GM19395 (cell line): ENCODE results near the gene FAM83C.

Experiments
- ATAC-seq: cut with Tn5 transposase; IDR thresholded peaks from one replicate; pipeline ENCODE4 v1.9.1; 2021; ENCODE audit warnings: mild to moderate bottlenecking, moderate library complexity; ENCODE audit not compliant: unreplicated experiment

FAM83C gene

DNA sequence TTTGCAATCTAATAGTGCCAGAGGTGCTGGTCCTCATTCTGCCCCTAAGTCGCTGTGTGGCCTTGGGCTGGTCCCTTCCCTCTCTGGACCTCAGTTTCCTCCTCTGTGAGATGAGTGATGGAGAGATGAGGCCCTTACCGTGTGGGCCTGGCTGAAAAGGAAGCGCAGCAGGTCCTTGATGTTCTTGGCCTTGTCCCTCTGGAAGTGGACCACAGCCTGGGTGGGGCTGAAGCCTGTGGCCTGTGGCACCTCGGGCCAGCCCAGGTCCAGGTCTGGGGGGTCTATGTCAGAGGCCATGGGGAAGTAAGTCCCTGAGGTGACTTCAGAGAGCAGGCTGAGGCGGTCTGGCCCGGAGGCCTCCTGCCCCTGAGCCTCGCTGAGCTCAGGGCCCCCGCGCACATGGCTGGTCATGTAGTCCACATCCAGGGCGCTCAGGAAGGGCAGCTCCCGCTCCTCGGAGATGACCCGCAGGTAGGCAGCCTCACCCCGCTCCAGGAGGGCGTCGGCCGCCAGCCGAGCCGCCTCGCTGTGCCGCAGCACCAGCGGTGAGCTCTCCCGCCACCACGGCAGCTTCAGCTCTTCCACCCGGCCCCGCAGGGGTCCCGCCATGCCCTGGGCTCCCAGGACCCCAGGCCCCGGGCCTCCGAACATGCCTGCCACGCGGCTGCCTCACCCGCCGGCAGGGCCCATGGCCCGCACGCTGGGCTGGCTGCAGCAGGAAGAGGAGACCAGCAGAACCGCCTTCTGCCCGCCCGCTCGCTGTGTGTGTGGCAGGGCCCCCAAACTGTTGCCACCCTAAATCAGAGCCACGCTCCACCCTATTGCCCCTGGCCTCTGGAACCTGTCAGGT lies at the start of gene FAM83C:
TSS of gene FAM83C (minus strand) at position 772 of the 850 bp plus-strand sequence. CDS start at position 651, 121 bp downstream.
- no peak for ATAC-seq

DNA sequence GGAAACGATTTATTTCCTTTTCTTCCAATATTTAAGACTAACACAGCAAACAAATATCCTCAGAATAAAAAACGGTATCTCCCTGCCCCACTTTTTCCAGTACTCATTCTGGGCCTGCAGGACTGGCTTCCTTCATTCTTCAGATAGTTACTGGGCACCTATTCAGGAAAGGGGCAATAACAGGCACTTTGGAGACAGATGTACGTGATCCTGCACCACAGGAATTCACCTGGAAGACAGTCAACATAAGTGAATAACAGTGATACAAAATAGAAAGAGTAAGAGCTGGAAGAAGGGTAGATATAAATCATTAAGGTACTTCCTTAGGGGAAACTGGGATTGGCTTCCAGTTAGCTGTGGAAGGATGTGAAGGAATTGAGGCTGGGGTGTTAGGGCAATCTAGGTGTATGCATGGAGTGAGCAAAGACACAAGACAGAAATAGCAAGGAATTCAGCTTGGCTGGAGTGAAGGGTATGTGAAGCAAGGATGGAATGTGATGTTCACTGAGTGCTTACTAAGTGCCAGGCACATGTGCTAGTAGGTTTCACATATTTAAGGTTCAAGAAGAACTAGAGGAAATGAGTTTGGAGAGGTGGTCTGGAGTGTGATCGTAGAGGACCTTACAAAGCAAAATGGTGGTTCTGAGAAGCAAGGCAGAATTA lies 49.3 kb upstream of the FAM83C start:
- ATAC-seq = no peak

DNA sequence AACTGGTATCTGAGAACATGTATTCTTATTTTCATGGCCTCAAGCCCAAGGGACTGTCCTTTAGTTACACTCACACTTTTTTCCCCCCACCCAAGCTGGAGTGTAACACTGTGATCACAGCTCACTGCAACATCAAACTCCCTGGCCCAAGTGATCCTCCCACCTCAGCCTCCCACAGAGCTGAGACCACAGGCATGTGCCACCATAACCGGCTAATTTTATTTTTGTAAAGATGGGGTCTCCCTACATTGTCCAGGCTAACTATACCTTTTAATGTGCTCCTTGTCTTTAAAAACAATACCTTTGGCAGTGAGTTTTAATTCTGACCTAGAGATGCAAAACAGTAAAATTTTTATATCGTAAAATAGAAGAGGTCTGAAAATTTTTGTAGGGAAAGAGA lies 48.2 kb upstream of the FAM83C start:
- no peak for ATAC-seq

DNA sequence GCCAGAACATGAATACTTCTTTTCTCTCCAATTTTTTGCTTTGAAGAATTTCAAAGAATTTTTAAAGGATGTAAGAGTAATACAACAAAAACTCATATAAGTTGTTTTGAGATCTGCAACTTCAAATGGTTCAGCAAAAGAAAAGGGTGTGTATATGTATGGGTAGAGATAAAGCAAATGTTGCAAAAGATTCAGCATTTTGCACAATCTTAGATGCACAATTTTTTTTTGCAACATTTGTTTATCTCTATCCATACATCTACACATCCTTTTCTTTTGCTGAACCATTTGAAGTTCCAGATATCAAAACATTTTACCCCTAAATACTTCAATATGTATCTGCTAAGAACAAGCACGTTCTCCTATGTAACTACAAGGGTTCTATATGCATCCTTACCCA lies 47.4 kb upstream of the FAM83C start:
- no peak for ATAC-seq

DNA sequence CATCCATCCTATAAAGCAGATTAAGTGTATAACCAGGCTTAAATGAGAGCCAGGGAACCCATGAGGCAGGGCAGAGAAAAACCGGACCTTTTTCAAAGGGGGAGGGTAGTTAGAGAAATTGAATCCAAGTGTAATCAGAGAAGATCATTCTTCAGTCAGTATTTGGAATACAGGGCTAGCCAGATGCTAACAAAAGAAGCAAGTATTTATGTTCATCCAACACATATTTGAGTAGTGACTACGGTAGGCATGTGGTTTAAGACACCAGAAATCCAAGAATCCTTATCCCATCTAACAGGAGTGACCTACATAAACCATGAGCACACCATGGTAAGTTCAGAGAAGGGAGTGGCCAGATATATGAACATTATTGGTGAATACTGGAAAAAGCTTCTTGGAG lies 46.8 kb upstream of the FAM83C start:
- no peak for ATAC-seq

DNA sequence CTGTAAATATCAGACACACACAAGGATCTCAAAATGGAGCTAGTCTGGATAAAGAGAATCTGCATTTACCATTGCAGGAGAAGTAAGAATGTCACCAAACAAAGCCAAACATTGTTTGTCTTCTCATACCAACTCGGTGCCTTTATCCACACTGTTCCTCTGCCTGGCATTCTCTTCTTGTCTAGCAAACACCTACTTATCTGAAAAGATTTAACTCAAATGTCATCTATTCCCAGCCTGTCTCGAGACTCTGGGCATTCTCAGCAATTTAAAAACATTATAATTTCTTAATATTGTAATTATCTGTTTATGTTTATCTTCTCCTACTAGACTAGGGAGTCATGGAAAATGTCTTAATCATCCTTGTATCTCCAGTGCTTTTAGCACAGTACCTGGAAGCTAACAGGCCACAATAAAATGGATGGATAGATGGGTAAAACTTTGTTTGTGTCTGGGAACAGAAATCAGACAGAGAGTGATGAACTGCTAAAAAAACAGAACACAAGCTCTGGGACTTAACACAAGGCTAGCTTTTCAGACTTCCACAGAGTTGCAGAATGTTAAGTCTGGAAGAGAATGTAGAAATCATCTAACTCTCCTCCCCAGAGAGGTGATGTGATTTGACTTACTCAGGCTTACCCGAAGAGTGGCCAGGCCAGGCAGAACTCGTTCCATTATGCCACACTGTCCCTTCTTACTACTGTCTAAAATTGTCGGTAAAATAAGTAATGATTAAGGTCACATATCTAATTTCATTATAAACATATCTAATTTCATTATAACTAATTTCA lies 42.3 kb upstream of the FAM83C start:
- ATAC-seq = no peak

DNA sequence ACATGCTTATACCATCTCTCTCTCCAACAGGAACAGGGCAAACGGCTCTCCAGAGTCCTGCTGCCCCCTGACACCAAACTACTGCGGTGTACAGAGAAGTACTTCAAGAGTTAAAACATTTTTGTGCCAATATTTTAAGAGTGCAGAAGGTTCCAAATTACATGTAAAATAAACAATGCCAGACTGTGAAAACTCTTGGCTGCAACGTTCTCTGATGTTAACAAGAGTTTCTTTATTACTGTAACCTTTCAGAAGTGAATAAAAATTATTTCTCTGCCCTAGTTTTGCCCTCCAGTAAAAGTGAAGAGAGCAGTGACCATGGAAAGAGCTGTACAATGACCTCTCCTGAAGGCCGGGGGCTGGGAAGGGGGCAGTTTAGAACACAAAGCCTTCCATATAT lies 41.4 kb upstream of the FAM83C start:
- no peak for ATAC-seq

DNA sequence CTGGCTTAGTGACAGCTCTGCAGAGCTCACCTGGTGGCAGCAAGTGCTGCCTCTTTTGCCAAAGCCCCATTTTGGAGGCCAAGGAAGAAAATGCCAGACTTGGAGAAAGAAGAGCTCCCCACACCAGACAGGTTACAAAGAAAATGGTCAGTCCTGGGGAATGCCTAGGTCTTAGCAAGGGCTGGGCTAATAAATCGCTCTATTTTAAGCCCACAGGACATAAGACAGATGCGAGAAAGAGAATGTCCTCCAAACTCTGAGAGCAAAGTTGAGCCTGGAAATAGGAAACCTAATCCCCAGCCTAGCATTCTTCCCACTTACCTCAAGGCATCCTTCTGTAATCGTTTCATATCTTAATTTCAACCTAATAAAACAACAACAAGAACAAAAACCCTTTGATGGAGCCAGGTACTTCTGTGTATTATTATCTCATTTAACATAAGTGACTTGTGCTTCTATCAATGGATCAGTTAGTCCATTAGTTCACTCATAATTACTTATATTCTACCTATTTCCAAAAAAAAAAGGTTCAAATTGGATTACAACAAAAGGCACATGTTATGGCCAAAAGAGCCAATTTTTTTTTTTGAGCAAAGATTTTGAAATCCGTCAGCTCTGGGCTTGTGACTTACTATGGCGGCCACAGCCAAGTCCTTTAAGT lies 40.4 kb upstream of the FAM83C start:
- no peak for ATAC-seq

DNA sequence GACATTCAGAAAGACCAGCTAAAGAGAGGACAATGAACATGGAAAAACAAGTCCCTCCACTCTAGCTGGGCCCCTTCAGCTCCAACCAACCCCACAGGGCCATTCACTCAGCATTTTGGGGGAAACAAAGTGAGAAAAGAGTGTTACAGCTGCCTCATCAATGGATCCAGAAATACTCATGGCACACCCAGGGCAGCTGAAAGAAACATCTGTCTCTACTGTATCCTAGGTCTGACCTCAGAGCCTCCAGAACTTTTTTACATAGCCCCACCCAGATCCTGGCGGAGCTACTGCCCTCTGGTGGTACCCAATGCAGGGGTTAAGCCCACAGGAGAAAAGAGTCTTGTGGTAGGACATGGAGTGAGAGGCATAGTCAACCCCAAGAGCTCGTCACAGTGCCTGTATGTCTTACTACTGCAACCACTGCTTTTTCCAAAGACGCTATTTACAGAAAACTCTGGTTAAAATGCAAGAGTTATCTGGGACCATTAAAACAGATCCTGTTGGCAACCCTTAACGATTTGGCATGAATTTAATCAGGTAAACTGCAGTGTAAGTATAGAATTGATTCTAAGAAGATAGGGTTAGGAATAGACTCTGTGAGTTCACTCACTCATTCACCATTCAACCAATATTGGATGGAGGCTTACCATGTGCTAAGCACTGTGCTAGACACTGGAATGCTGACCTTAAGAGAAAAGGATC lies 37.4 kb upstream of the FAM83C start:
- ATAC-seq = no peak

DNA sequence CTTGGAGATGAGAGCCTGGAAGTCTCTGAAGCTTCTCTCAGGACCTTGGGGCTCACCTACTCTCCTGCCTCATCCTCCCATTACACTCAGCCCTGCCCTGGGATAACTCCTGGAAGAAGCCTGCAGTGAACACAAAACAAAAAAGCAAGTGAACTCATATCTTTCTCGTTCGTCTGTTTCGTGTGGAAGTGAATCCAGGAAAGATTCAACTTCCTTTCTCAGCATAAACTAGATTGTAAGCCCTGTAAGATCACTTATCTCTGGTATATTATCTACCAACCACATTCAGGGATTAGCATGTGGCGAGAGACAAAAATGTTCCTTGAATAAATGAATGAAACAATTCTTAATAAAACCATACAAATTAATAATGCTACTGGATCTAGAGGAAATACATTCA lies 36.5 kb upstream of the FAM83C start:
- no peak for ATAC-seq

DNA sequence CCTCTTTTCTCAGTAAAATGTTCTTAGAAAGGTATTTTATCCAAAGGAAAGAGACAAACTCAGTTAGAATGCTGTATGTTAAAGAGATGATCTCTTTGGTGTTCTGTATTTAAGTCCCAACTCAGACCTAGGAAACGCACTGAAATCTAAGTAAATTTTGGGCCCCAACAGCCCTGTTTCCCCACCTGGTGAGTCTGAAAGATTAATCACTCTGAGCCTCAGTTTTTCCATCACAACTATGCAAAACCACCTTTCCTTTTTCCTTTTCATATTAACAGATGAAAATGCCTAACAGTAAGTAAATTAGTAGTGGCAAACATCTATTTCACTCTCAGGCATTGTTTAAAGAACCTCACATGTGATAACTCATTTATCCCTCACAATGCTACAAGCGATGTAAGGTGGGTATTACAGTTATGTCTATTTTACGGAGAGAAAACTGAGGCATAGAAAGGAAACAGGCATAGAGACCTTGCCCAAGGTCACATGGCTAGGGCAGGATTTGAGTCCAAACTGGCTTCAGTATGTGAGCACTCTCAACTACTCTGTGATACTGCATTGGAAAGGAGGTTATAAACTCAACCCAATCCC lies 36.0 kb upstream of the FAM83C start:
- no peak for ATAC-seq

DNA sequence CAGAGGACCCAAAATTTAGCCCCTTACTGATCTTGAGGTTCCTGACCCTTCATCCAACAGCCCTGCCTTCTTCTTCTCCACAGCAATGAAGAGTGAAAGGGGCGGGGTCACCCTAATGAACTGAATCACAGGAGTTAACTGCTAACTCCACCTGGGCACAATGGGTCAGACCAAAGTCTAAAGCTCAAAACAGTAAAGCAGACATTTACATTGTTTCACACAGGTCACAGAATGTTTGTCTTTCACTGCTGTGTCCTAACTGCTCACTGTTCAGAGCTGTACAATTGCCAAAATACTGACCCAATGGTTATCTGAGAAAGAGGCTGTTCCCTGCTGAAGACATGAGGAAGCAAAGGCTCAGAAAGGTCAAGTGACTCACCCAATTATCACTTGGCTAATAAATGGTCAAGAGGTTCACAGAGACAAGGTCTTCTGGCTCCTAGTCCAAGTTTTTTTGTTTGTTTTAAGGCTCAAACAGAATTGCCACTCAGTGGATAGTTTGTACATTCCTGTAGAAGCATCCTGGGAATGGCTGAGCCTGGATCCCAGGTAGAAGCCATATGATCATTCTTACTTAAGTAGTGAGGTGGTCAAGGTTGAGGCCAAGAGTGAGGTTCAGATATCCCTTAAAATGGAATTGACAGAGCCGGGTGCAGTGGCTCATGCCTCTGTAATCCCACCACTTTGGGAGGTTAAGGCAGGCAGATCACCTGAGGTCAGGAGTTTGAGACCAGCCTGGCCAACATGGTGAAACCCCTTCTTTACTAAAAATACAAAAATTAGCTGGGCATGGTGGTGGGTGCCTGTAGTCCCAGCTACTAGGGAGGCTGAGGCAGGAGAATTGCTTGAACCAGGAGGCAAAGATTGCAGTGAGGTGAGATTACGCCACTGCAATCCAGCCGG lies 35.1 kb upstream of the FAM83C start:
- no peak for ATAC-seq

DNA sequence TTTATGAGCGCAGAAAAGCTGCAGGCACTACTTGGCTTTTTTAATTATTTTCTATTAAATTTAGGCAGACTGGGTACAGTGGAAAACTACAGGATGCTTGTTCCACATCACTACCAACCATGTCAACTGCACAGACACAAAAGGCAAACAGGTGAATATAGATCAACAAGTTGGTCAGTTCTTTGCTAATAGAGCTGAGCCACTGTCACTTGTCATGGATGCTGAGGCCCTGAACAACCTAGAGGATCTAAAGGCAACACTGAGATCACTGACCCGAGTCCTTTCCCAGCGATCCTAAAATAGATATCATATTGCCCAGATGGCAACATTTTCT lies 34.5 kb upstream of the FAM83C start:
- no peak for ATAC-seq

DNA sequence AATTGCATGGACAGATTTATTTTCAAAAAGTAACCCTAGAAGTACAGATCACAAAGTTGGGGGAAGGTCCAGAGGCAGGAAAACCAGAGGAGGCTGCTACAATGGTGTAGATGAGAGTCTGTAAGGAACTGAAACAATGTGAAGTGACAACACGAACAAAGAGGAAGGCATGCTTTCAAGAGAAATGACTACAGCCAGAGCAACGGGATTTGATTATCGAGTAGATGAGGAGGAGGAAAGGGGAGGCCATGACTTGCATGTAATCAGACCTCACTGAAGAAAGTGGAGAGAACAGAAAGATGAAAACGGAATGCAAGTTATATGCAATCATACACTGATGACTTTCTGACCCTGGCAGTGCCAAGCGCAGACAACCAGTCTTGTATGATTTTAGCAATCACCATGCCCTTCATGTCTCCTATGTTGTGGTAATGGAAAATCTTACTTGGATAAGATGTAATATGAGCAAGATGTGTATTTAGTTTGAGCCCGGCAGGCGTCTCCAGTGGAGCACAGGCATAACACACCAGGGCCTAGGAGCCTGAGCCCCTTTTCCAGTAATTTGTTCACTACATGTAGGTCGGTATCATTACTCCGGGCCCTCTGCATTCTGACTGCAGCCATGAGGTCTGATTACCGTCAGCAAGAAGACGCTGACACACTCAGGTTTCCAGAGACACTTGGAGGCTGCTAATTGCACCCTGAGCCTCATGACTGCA lies 34.0 kb upstream of the FAM83C start:
- ATAC-seq = no peak

DNA sequence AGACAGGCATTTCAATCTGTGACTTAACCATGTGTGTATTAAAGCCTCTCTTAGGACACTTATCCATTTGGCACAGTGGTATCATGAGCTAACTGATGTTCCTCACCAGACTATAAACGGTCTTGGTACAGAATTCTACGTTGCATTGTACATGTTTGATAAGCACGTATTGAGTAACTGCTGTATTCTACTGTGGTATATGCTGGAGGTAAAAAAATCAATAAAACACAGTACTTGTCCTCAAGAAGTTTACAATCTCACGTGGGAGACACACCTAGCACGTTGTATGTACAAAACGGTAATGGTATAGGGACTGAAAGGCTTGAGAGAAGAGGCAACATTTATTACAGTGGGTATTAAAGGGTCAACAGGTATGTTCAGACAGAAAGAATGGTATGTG lies 33.2 kb upstream of the FAM83C start:
- ATAC-seq = no peak

DNA sequence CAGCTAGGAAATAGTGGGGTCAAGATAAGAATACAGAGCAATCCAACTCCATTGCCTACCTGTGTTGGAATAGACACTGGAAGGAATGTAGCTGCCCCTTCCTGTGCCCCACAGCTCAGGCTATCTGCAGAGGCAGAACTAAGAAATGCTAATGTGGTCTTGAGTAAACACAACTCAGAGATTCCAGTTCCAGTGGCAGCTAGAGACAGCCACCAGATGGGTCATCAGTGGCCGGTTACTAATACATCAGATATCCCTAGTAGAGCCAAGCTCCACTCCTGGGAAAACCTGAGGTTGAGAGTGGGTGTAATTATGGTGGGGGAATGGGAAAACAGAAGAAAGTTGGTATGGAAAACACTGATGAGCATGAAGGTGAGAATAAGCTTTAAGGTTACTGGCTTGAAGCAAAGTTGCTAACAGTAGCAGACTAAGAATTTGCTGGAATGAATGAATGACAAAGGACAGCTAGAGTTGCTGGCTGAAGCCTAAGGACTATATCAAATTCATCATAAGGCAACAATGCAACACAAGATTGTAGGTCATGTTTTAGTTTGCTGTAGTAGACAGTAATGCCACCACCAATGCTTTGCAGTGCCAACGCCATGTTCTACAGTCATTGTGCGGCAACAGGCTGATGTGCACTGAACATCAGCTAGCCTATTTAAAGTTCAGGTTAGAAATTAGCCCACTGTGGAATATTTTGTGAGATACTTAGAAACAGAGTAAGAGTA lies 28.3 kb upstream of the FAM83C start:
- no peak for ATAC-seq

DNA sequence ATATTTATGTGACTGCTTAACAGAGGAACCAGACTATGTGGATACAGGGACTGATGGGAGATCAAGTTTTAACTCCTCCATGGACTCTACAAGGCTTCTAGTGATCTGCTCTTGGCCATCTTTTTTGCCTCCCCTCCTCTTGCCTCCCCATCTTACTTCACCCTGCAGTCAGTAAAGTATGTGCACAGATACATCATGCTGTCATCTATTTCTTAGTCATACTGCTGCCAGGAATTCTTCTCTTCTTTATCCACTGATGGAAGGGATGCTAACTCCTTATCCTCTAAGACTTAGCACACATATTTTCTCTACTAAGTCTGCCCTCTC lies 27.6 kb upstream of the FAM83C start:
- ATAC-seq = no peak

DNA sequence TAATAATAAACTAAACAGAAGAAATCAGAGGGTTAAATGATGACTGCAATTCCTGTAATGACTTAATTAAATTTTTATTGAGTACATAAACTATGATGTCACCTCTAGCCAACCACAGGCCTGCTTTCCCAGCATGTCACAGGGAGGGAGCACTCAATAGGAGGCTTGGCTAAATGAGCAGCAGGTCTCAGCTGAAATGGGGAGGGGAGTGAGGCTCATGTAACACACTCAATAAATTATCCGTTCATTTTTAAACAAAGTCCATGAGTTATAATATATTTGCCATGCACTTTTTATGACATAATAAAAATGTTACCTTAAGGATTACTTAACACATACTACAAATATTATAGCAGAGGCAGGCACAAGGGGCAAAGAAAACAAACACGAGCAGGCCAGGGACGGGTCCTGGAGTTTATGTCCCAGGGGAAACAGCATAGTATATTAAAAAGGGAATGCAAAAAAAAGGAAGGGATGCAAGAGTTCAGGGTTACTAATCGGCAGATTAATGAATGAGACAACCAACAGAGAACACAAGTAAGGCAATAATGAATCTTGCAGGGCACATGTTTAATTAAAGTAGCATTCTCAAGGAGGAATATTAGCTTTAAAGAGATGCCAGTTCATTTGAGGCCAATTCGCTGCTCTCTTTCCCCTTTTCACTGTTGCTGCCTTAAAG lies 27.1 kb upstream of the FAM83C start:
- ATAC-seq = no peak
